Measurements from ENCODE around the gene DNM1.

DNA sequence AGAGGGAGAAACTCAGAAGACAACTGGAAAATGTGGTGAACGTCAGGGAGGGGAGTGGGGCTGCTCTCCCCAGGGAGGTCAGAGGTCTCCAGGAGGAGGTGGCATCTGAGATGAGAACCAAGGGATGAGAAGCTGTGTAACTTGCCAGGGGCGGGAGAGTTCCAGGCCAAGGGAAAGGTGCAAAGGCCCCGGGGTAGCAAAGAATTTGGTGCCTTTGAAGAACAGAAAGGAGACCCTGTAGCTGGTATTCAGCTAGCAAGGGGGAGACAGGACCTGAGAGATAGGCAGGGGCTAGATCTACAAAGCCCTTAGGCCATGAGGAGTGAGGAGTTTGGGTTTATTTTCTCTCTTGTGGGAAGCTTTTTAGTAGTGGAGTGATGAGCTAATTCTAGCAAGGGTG, 3.3 kb downstream of the DNM1 start:
- TF ChIP-seq CTCF (IDR thresholded peaks at IDR 0.05) (no peak), EZH2 (IDR thresholded peaks at IDR 0.05) (no peak)

All from neural progenitor cell (in vitro differentiated cells).